Kidney (tissue), 14 donors: ENCODE measurements around the gene CDK6. TPM values are rescaled to one million over a fixed set of nuclear protein-coding genes. Genes with fewer than 3 reads are reported as not detected.
A peak's percentile ranks its signal among the peaks of the same experiment; 100 is the strongest.

Experiments
- DNase-seq, 5 donors: peaks; one replicate each; pipeline ENCODE4 v3.0.0-alpha.2; 2013 to 2020
- FAIRE-seq: peaks from 2 replicates; lab custom pipeline; 2012; peaks lifted over from hg19 to GRCh38; lab: Jason Lieb, UNC
- H3K27ac ChIP-seq, 2 donors: one replicate each; pipeline ENCODE4 v1.7.0; 2013; ENCODE audit warnings: low read depth in 2 of 2, low read length in 2 of 2, inconsistent platforms in 1 of 2
- H3K27me3 ChIP-seq: one replicate; pipeline ENCODE4 v1.7.1; 2013; ENCODE audit warnings: low read length, inconsistent platforms; ENCODE audit not compliant: control insufficient read depth, insufficient read depth
- H3K36me3 ChIP-seq, 3 donors: one replicate each; pipeline versions ENCODE4 v1.7.0 to v1.7.1; 2013; ENCODE audit warnings: low read length in 3 of 3, control low read depth in 1 of 3, inconsistent platforms in 1 of 3; ENCODE audit not compliant: insufficient read depth in 3 of 3, control insufficient read depth in 2 of 3
- H3K4me1 ChIP-seq, 3 donors: one replicate each; pipeline versions ENCODE4 v1.7.0 to v1.7.1; 2013; ENCODE audit warnings: low read length in 3 of 3, inconsistent platforms in 1 of 3, low read depth in 1 of 3; ENCODE audit not compliant: control insufficient read depth in 2 of 3, insufficient read depth in 2 of 3
- H3K4me3 ChIP-seq, 3 donors: one replicate each; pipeline versions ENCODE4 v1.7.0 to v1.8.1; 2013; ENCODE audit warnings: low read length in 3 of 3, control low read depth in 1 of 3, inconsistent platforms in 1 of 3
- H3K9ac ChIP-seq, 3 donors: one replicate each; pipeline versions ENCODE4 v1.7.0 to v1.7.1; 2013; ENCODE audit warnings: low read length in 3 of 3, control low read depth in 1 of 3, inconsistent platforms in 1 of 3
- H3K9me3 ChIP-seq, 3 donors: one replicate each; pipeline versions ENCODE4 v1.7.0 to v1.7.1; 2013; ENCODE audit warnings: low read length in 3 of 3, control low read depth in 1 of 3, inconsistent platforms in 1 of 3; ENCODE audit not compliant: control insufficient read depth in 2 of 3, insufficient read depth in 1 of 3
- intact Hi-C: fragments of 100-400 bp; cut with DNase I; formaldehyde crosslinking; loops from one replicate; pipeline ENCODE4 v1.11.1; 2022
- polyA plus RNA-seq: library from polyadenylated mRNA; stranded (reverse); fragments of 350-450 nt; fragmentation: Illumina TruSeq; extraction: RNeasy Lipid Tissue Mini Kit (QIAGEN cat#74804); gene quantifications from one replicate; pipeline ENCODE4 v1.2.3, GENCODE V29; 2014; ENCODE audit warnings: low read depth, low replicate concordance; ENCODE audit not compliant: insufficient read depth
- total RNA-seq: library from RNA; stranded (reverse); fragmentation: NEBNext Ultra II Directional; extraction: Animal tissue kit (Norgen Biotek cat#: 25700); gene quantifications from one replicate; pipeline ENCODE4 v1.2.1, GENCODE V29; 2021
- TF ChIP-seq, protein P1 (sequence below): IDR thresholded peaks from 3 replicates; pipeline ENCODE4 v1.5.1; 2012; ENCODE audit warnings: mild to moderate bottlenecking, moderate library complexity, borderline replicate concordance; ENCODE audit not compliant: insufficient read depth; ENCODE audit errors: extremely low read depth
- donor health status: control.
- donor health status: control.
- donor health status: control.
- donor health status: control.
- donor health status: control.
- donor health status: DM: yes; HTN: yes; CAD: no.
- donor health status: Normal renal cell carcinoma (clear cell type).

CDK6 gene
- total and polyA plus RNA-seq, 2 donors from 2014 or later: 3.6 to 20.8 TPM

DNA sequence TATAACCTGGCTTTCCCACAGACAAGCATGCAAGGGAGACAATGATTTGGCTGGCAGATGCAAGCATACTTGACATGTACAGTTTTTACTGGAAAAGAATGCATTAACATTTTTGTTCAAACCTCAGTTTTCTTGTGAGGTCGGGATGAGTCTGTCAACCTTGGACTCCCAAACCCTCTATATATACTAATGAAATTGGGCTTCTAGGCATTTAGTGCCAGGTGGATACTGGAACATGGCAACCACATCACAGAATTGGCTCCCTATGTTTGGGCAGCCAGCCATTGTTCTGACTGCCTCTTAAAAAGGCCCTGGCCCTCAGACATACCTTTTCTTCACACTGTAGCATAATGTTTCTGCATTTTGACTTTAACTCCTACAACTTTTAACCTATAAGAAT is 39.1 kb downstream of the CDK6 start:
- Histone ChIP-seq H3K4me1 (peaks cover 0 to 4% (median 3%) of the 10 kb centered on the region in 3 donors), H3K27me3 (no peaks in the 10 kb centered on the region), H3K27ac (no peak overlapping the region), H3K4me3 (no peak overlapping the region), H3K9ac (no peak overlapping the region), H3K9me3 (no peaks in the 10 kb centered on the region), H3K36me3 (no peaks in the 10 kb centered on the region)
- DNase-seq (no peak), FAIRE-seq (no peak)
- intact Hi-C loops: no loop called here
- TF ChIP-seq, protein P1, sequence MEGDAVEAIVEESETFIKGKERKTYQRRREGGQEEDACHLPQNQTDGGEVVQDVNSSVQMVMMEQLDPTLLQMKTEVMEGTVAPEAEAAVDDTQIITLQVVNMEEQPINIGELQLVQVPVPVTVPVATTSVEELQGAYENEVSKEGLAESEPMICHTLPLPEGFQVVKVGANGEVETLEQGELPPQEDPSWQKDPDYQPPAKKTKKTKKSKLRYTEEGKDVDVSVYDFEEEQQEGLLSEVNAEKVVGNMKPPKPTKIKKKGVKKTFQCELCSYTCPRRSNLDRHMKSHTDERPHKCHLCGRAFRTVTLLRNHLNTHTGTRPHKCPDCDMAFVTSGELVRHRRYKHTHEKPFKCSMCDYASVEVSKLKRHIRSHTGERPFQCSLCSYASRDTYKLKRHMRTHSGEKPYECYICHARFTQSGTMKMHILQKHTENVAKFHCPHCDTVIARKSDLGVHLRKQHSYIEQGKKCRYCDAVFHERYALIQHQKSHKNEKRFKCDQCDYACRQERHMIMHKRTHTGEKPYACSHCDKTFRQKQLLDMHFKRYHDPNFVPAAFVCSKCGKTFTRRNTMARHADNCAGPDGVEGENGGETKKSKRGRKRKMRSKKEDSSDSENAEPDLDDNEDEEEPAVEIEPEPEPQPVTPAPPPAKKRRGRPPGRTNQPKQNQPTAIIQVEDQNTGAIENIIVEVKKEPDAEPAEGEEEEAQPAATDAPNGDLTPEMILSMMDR: no peak

DNA sequence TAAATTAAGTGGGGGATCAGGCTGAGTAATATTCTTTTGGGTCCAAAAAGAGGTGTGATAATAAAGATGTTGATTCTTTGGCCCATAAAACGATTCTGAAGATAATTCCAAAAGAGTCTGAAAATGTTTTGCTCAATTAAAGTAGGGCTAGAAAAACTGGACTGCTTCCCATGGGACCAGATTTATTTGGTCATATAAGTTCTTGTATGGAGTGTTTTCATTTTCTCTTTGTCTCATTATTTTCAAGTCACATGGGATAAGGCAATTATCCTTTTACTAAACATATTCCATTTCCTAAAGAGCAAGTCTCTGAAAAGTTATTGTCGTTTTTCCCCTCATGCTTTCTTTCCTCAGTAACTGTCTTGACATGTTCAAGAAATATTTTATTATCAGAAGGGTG is 41.5 kb downstream of the CDK6 start:
- H3K9ac ChIP-seq: no peak overlapping the region
- no peaks in the 10 kb centered on the region for H3K9me3 ChIP-seq
- no peaks in the 10 kb centered on the region for H3K27me3 ChIP-seq
- FAIRE-seq: no peak
- TF ChIP-seq, protein P1: no peak
- H3K4me3 ChIP-seq: no peak overlapping the region
- no peak overlapping the region for H3K27ac ChIP-seq
- H3K36me3 ChIP-seq: no peaks in the 10 kb centered on the region
- intact Hi-C loops: no loop called here
- DNase-seq: peak in 1 of 5 donors; percentile 14
- peaks cover 0 to 4% (median 3%) of the 10 kb centered on the region in 3 donors for H3K4me1 ChIP-seq

DNA sequence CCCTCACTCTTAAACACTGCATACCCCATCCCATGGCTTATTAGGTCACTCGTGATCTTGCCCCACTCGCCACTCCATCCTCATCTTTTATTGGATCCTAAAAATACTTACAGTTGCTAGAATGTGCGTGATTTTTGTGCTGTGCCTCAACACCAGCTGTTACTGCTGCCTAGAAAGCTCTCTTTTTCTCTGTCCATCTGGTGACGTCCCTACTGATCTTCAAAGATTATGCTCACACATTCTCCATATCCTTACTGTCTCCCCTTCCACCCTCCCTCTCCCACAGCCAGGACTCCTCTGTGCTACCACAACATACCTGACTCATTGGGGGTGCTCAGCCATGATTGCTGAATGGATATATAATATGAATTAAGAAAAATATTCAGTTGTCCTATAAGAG is 42.0 kb downstream of the CDK6 start:
- no peak overlapping the region for H3K4me3 ChIP-seq
- H3K27me3 ChIP-seq: no peaks in the 10 kb centered on the region
- H3K9me3 ChIP-seq: no peaks in the 10 kb centered on the region
- H3K36me3 ChIP-seq: no peaks in the 10 kb centered on the region
- H3K4me1 ChIP-seq: peaks cover 0 to 4% (median 3%) of the 10 kb centered on the region in 3 donors
- intact Hi-C loops: no loop called here
- FAIRE-seq (no peak), DNase-seq (no peak)
- H3K9ac ChIP-seq: no peak overlapping the region
- TF ChIP-seq, protein P1: no peak
- no peak overlapping the region for H3K27ac ChIP-seq

DNA sequence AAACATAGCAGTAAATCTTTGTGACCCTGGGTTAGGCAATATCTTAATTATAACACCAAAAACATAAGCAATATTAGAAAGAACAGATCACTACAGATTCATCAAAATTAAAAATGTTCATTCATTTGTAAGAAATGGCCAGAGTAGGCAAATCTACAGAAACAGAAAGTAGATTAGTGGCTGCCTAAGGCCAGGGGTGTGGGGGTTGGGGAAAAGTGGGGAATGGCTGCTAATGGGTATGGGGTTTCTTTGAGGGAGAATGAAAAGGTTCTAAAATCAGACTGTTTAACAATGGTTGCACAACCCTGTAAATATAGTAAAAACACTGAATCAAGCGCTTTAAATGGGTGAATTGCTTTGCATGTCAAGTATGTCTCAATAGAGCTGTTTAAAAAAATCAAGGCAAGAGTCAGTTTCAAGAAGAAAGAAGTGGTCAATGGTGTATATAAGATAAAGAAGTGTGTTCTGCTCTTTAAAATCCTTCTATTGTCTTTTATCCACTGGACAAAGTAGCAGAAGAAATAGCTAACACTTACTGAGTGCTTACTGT is 42.6 kb downstream of the CDK6 start:
- Histone ChIP-seq H3K27me3 (no peaks in the 10 kb centered on the region), H3K36me3 (no peaks in the 10 kb centered on the region), H3K4me3 (no peak overlapping the region), H3K4me1 (peaks cover 0 to 4% (median 3%) of the 10 kb centered on the region in 3 donors), H3K9me3 (peaks cover 0 to 3% (median 0%) of the 10 kb centered on the region in 3 donors), H3K9ac (no peak overlapping the region), H3K27ac (no peak overlapping the region)
- TF ChIP-seq, protein P1: no peak
- intact Hi-C loops: no loop called here
- FAIRE-seq (no peak), DNase-seq (no peak)
